Keratinocyte (primary cell): Measurements from ENCODE around the gene SLBP. TPM values are rescaled to one million over a fixed set of nuclear protein-coding genes. Genes with fewer than 3 reads are reported as not detected.
A peak's percentile ranks its signal among the peaks of the same experiment; 100 is the strongest.

Experiments used
- DNase-seq: peaks from one replicate; pipeline ENCODE4 v3.0.0-alpha.2; 2011; ENCODE audit warnings: low read depth, missing footprints, low spot score
- FAIRE-seq: peaks from 2 replicates; lab custom pipeline; 2011; peaks lifted over from hg19 to GRCh38; lab: Jason Lieb, UNC
- H2AFZ ChIP-seq: 2 replicates; pipeline ENCODE4 v1.6.0; 2012; ENCODE audit warnings: low read length, control low read depth, inconsistent platforms; ENCODE audit not compliant: control insufficient read depth
- H3K27ac ChIP-seq: 2 replicates; pipeline ENCODE4 v1.5.1; 2011; ENCODE audit warnings: low read length; ENCODE audit not compliant: control insufficient read depth, insufficient read depth
- H3K27me3 ChIP-seq: 3 replicates; pipeline ENCODE4 v1.6.0; 2011; ENCODE audit warnings: low read length; ENCODE audit not compliant: control insufficient read depth, insufficient read depth; ENCODE audit errors: extremely low read depth
- H3K36me3 ChIP-seq, 2 experiments: 2 replicates in 1 of 2; 3 replicates in 1 of 2; pipeline ENCODE4 v1.5.1; 2011; ENCODE audit warnings: low read length in 2 of 2, mild to moderate bottlenecking in 1 of 2; ENCODE audit not compliant: control insufficient read depth in 2 of 2, insufficient read depth in 2 of 2; ENCODE audit errors: extremely low read depth in 1 of 2
- H3K4me1 ChIP-seq: 3 replicates; pipeline ENCODE4 v1.5.1; 2011; ENCODE audit warnings: low read length; ENCODE audit not compliant: control insufficient read depth, insufficient read depth; ENCODE audit errors: extremely low read depth
- H3K4me2 ChIP-seq: 3 replicates; pipeline ENCODE4 v1.6.0; 2011; ENCODE audit warnings: low read depth, low read length; ENCODE audit not compliant: control insufficient read depth, insufficient read depth; ENCODE audit errors: extremely low read depth
- H3K4me3 ChIP-seq, 3 experiments: fragments of 200-600 bp in 1 of 3; sonication (generic) in 1 of 3; 2 replicates in 2 of 3; 3 replicates in 1 of 3; pipeline ENCODE4 v1.5.1; 2011 to 2016; ENCODE audit warnings: low read length in 3 of 3, mild to moderate bottlenecking in 3 of 3, control low read depth in 2 of 3, inconsistent platforms in 1 of 3, low read depth in 1 of 3, mixed read lengths in 1 of 3, mixed run types in 1 of 3, moderate library complexity in 1 of 3; ENCODE audit not compliant: control insufficient read depth in 2 of 3, insufficient read depth in 2 of 3; ENCODE audit errors: extremely low read depth in 1 of 3
- H3K79me2 ChIP-seq: 2 replicates; pipeline ENCODE4 v1.6.0; 2012; ENCODE audit warnings: low read length; ENCODE audit not compliant: control insufficient read depth, insufficient read depth
- H3K9ac ChIP-seq: 3 replicates; pipeline ENCODE4 v1.6.0; 2011; ENCODE audit warnings: low read length; ENCODE audit not compliant: control insufficient read depth, insufficient read depth; ENCODE audit errors: extremely low read depth
- H3K9me1 ChIP-seq: 3 replicates; pipeline ENCODE4 v1.6.0; 2011; ENCODE audit warnings: low read length; ENCODE audit not compliant: control insufficient read depth, insufficient read depth; ENCODE audit errors: extremely low read depth
- H3K9me3 ChIP-seq: 2 replicates; pipeline ENCODE4 v1.5.1; 2012; ENCODE audit warnings: low read depth, low read length; ENCODE audit not compliant: control insufficient read depth
- H4K20me1 ChIP-seq: 3 replicates; pipeline ENCODE4 v1.6.0; 2011; ENCODE audit warnings: low read length; ENCODE audit not compliant: control insufficient read depth, insufficient read depth; ENCODE audit errors: extremely low read depth
- CTCF ChIP-seq, 3 experiments: IDR thresholded peaks in 1 of 3; conservative IDR thresholded peaks in 1 of 3; optimal IDR thresholded peaks in 1 of 3; 2 replicates in 2 of 3; 3 replicates in 1 of 3; pipeline versions ENCODE3 to v1.5.1; 2011; ENCODE audit warnings: low read length in 3 of 3, mild to moderate bottlenecking in 3 of 3, moderate library complexity in 2 of 3, control low read depth in 1 of 3, inconsistent platforms in 1 of 3; ENCODE audit not compliant: insufficient read depth in 2 of 3; ENCODE audit errors: extremely low read depth in 1 of 3
- EZH2 ChIP-seq: IDR thresholded peaks from one replicate; pipeline ENCODE4 v1.6.1; 2012; ENCODE audit warnings: inconsistent platforms, mild to moderate bottlenecking, low read length, moderate library complexity
- dilution Hi-C: fragments of 300-500 bp; cut with MboI; formaldehyde crosslinking; loops from one replicate; pipeline ENCODE4 v1.7.0; 2020; ENCODE audit warnings: low sequenced_read_pairs; ENCODE audit not compliant: extremely low pct_ligation_motif_present
- polyA plus RNA-seq, 5 experiments: library from polyadenylated mRNA; depleted of rRNA in 3 of 5; stranded (reverse) in 3 of 5; stranded (forward) in 1 of 5; unstranded in 1 of 5; fragments of >200 nt; gene quantifications; 1 replicate in 1 of 5; 2 replicates in 3 of 5; 3 replicates in 1 of 5; pipeline versions ENCODE4 v1.2.1 to v1.2.3, GENCODE V29; 2011 to 2012; ENCODE audit warnings: missing spikeins in 2 of 5, low read depth in 1 of 5, low replicate concordance in 1 of 5

Gene SLBP
- polyA plus RNA-seq, 1 donor (not counting 4 experiments of a cell fraction or from before 2014, with no cell fraction given), result 90.6 TPM

- no peaks in the 10 kb centered on the region for H3K27me3 ChIP-seq
- no peak overlapping the region for H3K4me3 ChIP-seq
- no peaks in the 10 kb centered on the region for H3K79me2 ChIP-seq
- dilution Hi-C loops, result no loop called here
- H3K27ac ChIP-seq, result no peak overlapping the region
- H3K9me1 ChIP-seq, result no peaks in the 10 kb centered on the region
- DNase-seq (no peak), FAIRE-seq (no peak)
- H3K9ac ChIP-seq, result no peak overlapping the region
- H3K4me2 ChIP-seq, result no peak overlapping the region
- TF ChIP-seq CTCF (optimal IDR thresholded peaks at IDR 0.05 in 1 of 3, IDR thresholded peaks at IDR 0.05 in 1 of 3, conservative IDR thresholded peaks at IDR 0.05 in 1 of 3; ENCODE audit: extremely low read depth in 1 of 3, insufficient read depth in 2 of 3, low read length in 3 of 3), result no peak
- no peak for TF ChIP-seq EZH2
- H4K20me1 ChIP-seq, result no peaks in the 10 kb centered on the region
- no peaks in the 10 kb centered on the region for H3K9me3 ChIP-seq
- peaks cover 36% of the 10 kb centered on the region for H3K4me1 ChIP-seq
- no peak overlapping the region for H2AFZ ChIP-seq
- H3K36me3 ChIP-seq, result no peaks in the 10 kb centered on the region
Measured at GRCh38 chr4:1749370-1749769, 37.3 kb upstream of the SLBP start.

- dilution Hi-C loops, result no loop called here
- no peak overlapping the region for H3K9ac ChIP-seq
- no peak for DNase-seq
- peak overlapping the region; percentile 48 for H3K4me2 ChIP-seq
- no peak overlapping the region for H3K27ac ChIP-seq
- H3K9me1 ChIP-seq, result no peaks in the 10 kb centered on the region
- no peak overlapping the region for H2AFZ ChIP-seq
- H3K79me2 ChIP-seq, result no peaks in the 10 kb centered on the region
- FAIRE-seq, result no peak
- H4K20me1 ChIP-seq, result no peaks in the 10 kb centered on the region
- no peaks in the 10 kb centered on the region for H3K36me3 ChIP-seq
- no peaks in the 10 kb centered on the region for H3K9me3 ChIP-seq
- H3K4me3 ChIP-seq, result no peak overlapping the region
- no peaks in the 10 kb centered on the region for H3K27me3 ChIP-seq
- TF ChIP-seq CTCF (optimal IDR thresholded peaks at IDR 0.05 in 1 of 3, IDR thresholded peaks at IDR 0.05 in 1 of 3, conservative IDR thresholded peaks at IDR 0.05 in 1 of 3; ENCODE audit: extremely low read depth in 1 of 3, insufficient read depth in 2 of 3, low read length in 3 of 3), result peak in 1 of 3 experiments; percentile 89
- no peak for TF ChIP-seq EZH2
- peaks cover 27% of the 10 kb centered on the region for H3K4me1 ChIP-seq
Measured at GRCh38 chr4:1748465-1748995, 36.4 kb upstream of the SLBP start.
